Activated CD8-positive, alpha-beta memory T cell treated with anti-CD3 and anti-CD28 coated beads for 24 hours (primary cell): ENCODE results near the gene TMEM132D.

Experiments
- DNase-seq: peaks from one replicate; pipeline ENCODE4 v3.0.0-alpha.2; 2020

The TMEM132D gene

DNA sequence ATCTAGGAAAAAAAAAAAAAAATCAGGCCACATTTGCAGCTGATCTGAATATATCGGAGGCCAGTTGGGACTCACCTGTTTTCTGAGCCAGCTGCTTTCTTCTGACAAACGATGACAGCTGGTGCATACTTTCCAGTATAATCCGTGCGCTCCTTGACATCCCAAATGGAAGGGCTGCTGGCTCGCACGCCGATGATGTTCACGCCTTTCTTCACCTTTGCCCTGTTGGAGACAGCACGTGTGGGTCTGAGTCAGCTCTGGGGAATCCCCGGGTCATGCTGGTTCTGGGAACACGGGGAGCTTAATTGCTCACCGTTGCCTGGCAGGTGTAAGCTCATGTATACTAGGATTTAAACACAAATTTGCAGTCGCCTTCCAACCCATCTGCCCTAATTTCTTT, 372.8 kb downstream of the TMEM132D start:
- DNase-seq, result no peak

DNA sequence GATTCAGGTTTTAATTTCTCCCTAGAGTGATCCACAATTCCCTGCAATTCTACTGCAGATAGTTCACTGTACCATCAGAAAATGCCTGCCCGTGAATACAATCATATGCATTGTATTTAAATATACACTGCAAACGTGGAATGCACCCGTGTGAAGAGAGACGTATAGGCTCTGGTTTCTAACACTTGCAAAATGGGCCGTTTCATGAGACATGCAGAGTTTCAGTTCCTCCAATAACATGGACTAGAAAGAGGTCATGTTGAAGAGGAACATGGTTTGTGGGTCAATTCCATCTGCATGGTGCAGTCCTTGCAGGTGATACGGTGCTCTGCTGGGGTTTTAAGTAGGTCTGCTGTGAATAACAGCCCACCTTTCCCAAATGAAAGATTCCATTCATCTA, 373.3 kb downstream of the TMEM132D start:
- no peak for DNase-seq

DNA sequence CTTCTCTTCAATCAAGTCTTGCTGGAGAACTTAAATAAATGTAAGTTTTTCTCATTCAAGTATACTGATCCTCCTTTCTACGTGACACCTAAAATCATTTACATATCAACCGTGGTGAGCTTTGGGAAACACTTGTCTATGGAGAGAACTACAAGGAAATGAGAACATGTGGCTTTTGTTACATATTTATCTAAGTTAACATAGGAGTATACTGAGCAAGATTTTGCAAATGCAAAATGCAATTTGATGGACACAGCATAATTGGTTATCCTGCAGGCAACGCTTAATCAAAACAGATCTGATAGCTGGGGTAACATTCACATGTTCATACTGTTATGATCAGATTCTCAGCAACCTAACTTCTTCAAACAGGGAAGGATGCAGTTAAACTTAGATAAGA, 376.3 kb downstream of the TMEM132D start:
- no peak for DNase-seq

DNA sequence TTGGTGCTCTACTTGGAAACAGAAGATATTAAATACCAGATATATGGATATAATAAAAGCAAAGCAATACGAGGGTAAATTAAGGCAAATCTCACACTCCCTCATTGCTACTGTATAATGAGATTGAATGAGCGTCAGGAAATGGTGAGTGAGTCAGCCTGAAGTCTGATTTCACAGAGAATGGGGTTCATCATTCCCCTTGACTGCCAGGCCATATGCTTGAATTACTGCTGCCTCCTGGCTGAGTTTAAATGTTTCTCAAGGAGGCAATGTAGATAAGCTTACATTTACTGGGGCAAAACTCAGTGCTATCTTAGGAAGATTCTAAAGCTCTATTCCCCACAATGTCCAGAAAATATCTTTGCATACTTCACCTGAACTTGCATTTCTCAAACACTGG, 380.2 kb downstream of the TMEM132D start:
- no peak for DNase-seq

DNA sequence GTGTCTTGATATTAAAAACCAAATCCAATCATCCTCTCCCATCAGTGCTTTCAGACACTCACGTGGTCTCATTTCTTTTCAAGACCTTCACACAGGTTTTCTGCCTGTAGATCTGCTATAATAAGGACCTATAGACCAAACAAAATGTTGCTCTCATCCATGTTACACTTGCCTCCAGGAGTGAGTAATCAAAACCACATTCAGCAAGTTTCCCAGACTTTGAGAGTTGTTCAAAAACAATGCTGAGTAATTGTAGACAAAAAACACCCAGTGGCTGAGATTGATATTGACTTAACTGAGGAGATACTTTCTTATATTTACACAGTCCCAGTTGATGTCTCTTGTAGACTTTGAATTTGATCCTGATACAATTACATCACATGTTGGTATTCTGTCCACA, 383.1 kb downstream of the TMEM132D start:
- DNase-seq, result no peak

DNA sequence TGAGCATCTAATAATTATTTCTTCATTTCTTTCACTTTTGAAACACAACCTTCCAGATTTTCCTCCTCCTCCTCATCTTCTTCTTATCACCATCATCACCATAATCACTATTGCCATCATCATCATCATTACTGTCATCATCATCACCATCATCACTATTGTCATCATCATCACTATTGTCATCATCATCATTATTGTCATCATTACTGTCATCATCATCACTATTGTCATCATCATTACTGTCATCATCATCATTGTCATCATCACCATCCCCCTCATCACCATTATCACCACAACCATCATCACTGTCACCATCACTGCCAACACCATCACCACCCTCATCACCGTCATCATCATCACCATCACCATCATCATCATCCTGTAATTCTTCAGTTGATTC, 400.0 kb downstream of the TMEM132D start:
- DNase-seq, result no peak

DNA sequence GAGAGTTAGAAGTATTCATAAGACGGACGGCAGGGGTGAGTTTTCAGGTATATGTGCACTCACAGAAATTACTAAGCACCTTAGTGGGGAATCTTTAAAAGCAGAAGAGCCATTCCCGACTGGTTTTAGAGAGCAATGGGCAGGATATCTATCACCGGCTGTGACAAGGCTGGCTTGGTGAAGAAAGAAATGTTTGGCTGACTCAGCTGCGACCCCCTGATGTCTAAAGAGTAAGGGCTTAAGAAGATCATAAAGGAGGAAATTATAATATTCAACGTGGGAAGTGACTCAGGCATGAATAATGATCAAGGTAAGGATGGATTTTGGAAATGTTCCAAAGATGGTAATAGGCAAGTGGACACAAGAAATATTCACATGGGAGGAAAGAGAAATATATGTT, 407.6 kb downstream of the TMEM132D start:
- no peak for DNase-seq

DNA sequence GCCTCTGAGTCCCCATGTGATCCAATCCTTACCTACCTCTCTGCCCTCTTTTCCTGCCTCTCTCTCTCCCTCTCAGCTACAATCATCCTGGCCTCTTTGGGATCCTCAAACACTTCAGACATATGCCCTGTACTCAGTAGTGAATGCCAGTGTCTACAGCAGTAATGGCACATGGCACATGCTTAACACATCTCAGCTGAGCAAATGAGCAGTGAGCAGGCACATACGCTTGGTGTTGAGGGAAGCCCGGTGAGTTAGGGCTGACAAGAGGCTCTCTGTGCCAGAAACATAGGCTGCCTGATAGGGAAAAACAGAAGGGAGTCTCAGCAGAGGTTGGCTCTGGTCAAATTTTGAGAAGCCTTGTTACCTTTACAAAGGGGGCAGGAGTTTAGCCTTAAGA, 409.1 kb downstream of the TMEM132D start:
- no peak for DNase-seq

DNA sequence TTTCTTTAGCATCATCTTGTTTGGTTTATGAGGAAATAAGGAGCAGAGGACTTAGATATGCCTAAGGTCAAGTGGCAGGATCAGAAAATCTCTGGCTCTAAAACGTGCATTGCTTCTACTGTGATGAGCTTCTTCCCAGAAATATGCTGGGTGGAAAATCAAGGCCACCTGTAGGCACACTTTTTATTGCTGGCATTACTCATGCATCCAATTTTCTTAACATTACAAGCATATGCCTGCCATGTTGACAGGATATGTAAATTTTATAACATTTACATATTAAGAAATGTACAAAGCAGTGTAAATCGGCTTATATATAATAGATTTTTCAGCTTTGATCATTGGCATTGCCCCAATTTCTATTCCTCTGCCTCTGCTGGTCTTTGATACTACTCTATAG, 409.6 kb downstream of the TMEM132D start:
- no peak for DNase-seq

DNA sequence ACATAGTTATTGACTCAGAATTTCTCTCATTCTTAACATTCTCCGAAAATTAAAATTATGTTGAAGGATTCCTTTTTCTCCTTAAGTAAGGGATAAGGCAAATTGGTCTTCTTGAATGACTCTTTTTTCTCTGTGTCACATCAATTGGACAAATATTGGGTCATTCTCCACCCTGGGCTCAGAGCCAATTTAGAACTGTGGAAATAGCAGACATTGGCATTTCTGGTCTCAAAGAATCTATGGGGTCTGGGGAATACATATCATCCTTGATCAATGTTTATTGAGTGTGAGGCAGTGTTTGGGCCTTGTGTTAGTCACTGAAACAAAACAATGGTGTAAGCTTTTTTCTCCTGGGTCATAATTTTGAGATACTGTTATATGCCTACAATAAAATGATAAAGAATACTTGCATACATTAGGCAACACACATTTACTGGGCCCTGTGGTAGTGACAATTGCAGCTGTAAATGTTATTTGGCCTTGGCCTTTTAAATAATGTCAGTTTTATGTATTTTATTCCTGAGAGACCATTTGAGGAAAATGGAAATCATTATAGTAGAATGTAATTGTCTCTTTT, 414.6 kb downstream of the TMEM132D start:
- DNase-seq, result no peak

DNA sequence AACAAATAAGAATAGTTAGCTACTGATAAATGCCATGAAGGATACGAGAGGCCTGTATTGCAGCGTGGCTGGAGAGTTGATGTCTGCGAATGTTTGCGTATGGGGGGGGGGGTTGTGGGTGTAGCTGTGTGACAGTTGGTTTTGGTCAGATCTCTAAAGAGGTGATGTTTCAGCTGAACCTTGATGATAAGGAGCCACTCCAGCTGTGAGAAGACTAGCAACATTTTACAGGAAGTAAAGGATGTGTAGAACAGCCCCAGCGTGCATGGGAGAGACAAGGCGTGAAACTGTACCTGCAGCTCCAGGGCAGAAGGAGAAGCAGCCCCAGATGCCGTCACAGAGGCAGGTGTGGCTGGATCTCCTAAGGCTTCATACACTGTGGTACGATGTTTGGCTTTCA, 416.9 kb downstream of the TMEM132D start:
- no peak for DNase-seq

DNA sequence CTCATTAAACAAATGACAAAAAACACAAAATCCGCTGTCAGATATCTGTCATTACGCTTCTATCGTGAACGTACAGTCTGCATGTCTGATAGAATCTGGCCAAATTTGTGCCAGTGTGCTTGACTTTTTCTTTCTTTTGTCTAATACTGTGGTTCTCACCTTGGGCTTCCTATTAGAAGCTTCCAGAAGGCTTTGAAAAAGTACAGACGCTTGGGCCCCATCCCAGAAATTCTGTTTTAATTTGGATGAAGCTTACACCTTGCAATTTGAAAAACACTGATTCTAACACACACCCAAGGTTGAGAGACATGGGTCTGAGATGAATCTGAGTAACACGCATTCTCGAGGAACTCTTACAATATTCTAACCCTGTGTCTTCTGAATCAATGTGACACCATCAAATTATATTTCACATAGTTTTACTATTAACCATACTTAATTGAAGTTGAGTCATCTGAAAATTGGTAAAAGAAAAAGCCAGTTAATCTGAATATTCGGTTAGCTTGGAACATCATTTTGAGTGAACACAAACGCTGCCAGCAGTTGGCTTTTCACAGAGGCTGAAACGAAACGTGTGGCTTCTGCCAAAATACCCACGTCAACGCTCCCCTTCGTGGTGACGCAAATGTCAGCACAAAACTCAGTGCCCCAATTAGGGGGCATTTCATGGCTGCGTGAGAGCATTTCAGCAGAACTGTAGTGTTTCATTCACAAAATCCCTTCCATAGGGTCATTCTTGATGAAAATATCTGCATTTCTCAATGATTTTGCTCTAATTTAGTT, 420.5 kb downstream of the TMEM132D start:
- DNase-seq, result no peak

DNA sequence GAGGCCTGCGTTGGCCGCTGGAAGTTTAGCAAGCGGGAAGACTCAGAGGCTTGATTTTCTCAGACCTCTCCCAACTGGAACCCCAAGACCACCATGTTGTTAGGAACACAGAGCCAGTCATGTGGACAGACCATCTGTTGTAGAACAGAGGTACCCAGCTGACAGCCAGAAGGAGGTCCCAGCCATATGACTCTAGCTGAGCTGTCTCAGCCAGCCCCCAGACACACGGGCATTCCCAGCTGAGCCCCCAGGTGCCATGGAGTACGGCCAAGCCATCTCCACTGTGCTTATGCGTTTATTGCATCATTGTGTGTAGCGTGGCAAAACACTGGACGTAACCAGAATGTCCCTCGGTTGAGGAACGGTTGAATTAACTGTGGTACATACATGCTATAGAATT, 421.9 kb downstream of the TMEM132D start:
- DNase-seq, result no peak

DNA sequence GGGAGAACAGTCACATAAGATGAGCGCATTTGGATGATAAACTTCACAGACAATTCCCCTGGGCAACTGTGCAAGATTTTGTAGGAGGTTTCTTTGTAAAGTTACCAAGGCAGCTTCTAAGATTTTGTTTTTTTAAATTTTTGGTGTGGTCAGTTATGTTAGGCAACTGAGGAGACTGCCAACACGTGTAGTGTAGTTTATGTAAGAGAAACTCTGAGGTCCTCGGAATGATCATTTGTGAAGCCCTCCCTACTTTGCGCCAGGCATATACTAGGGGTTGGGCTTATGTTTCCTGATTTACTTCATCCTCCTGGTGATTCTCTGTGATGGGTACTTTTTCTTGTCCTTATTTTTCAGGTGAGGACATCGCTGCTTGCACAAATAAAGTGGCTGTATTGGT, 433.6 kb downstream of the TMEM132D start:
- DNase-seq, result no peak

DNA sequence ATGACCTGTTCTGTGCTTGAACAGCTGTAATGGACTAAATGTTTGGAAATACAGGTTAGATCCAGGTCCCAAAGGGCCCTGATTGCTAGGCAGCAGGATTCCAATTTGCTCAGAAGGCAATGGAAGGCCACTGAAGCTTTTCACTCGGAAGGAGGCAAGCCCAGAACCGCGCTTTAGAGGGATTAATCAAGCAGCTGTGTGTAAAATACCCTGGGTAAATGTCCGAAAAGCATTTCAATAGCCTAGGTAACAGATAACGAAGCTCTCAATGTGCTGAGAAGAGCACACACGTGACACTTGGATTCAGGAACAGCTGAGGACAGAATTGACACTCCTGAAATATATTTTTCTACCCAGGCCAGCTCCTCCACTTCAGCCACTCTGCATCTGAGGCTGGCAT, 436.1 kb downstream of the TMEM132D start:
- DNase-seq, result no peak

DNA sequence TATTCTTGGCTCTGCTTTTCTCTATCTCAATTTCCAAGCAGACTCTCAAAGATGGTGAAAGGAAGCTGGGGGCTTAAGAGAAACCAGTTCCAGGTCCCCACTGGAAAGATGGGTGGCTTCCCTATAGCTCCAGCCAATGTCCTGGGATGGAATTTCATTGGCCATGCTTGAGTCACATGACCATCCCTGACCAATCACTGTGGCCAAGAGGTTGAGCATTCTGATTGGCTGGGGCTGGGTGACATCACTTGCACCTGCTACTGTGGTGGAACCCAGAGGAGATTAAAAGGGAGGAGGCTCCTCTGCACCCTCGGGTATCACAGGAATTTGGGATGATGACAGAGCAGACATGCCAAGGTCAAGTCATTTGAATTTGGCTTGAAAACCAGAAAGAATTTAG, 436.5 kb downstream of the TMEM132D start:
- no peak for DNase-seq

DNA sequence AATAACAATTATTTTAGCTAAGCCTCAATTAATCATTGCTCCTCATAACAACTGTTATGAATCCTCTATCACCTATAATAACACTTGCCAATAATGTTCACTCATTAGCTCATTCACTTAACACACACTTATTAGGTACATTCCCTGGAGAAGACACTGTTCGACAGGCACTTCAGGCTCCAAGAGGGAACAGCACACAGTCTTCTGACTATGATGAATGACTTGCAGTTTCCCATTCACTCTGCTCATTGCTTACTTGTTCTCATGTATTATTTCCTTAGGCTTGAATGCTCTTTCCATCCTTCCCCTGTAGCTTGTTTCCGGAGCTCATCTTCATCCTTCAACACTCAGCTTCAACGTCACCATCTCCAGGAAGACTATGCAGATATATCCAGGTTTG, 437.3 kb downstream of the TMEM132D start:
- DNase-seq, result no peak

DNA sequence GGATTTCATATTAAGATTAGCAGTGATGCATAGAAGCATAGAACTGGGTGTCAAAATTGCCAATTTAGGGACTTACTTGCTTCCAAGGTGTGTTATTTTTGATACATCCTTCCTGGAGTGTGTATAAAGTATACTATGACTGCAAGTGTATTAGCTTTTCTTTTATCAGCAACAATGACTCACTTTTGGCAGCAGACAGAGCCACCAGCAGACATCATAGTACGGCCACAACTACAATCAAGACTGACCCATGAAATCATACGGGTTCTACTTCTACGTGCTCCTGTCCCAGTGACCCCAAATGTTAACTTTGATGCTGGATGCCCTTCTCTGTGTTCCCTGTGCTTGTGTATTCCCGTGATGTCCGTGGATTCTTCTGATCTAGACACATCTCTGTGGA, 443.9 kb downstream of the TMEM132D start:
- DNase-seq, result no peak

DNA sequence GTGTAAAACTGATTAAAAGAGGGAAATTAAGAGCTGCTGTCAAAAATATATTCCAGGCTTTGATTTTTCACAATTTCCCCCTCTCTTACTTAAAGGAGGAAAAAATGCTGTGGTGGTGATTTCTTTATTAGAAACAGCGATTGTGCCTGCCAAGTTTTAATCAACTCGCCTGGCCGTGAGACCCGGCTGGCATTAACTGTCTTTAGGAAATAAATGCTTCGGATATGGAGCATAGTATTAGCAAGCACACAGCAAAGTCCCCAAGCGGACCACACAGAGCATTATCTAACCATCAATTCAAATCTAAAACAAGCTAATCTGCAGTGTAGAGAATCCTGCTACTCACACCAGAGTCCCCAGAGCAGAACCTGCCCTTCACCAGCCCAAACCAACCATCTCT, 457.1 kb downstream of the TMEM132D start:
- DNase-seq, result no peak

DNA sequence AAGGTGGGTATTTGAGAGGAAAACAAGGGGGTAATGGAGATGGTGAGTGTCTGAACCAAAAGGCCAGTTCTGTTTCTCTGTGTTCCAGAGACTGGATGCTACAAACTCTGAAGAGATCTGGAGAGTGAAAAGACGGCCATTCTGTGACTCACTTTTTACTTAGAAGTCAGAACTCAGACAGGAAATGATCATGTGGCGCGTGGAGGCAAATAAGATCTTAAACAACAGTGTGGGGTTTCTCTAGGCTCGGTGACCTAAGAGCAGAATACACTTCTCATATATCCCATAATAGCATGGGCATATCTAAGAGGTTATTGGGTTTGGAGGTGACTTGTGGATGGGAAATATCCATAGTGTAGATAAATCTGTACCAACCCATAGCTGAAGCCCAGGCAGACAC, 463.5 kb downstream of the TMEM132D start:
- DNase-seq, result no peak

DNA sequence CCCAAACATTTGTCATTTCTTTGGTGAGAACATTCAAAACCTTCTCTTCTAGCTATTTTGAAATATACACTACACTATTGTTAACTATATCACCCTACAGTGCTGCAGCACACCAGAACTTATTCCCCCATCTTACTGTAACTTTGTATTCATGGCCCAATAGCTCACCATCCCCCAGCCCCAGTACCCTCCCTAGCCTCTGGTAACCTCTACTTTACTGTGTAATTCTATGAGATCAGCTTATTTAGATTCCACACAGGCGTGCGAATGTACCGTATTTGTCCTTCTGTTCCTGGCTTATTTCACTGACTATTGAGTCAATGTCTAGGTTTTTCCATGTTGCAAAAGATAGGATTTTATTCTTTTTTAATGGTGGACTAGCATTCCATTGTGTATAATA, 469.0 kb downstream of the TMEM132D start:
- DNase-seq, result no peak

DNA sequence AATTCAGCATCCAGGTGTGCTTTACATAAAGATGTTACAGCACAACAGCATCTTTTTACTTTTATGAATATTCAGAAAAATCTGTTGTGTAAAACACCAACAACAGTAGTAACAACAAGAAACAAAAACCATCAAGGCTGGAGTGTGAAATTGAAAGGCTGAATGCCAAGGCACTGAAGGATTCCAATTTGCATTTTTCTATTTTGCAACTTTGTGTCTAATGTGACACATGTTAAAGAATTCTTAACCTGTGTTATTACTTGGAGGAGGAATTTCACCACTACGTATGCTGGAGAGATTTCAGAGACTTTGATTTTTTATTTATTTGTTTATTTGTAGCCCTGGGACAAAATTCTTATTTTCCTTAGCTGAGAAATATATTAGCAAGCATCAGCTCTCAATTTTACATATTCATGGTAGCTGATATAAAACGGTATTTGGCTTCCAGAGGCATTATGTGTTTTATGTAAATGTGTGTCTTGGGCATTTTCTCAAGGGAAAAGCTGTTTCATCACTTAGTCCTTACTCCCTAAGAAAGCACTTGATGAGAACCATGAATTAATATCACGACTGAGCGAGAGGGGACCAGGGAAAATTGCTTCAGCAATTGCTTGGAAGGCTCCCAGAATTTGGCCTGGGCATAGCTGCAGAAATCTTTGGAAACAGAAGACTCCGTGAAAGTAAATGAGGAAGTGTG, 475.4 kb downstream of the TMEM132D start:
- DNase-seq, result no peak

DNA sequence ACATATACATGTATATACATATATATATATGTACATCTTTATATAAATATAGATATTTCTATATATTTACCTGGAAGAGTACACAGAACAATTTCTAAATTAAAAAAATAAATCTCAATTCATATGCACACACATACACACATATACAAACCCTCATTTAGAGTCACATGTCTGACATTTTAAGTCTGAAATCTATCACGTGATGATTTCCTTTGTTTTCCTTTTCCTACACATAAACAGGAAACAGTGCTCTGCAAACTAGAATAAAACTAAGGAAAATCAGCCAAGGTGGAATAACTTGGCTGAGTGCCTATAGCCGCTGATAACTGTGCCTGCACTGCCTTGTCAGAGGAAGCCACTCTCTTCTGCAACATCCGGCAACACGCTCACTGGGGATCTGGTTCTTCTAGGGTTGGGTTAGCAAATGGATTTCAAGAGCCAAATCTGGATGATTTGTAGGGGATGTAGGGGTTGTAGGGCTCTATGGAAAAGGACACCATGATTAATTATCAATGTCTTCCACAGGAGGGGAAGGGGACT, 480.7 kb downstream of the TMEM132D start:
- DNase-seq, result no peak

DNA sequence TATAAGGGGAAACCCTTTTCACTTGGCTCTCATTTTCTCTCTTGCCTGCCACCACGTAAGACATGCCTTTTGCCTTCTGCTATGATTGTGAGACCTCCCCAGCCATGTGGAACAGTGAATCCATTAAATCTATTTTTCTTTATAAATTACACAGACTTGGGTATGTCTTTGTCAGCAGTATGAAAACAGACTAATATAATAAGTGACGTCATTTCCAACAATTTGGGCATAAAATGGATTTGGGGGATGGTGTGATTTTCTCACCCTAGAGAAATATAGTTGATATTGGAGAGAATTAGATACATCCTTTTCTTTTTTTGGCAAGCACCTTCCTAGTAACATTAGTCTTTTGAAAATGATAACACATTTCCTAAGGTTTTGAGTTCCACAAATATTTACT, 490.5 kb downstream of the TMEM132D start:
- DNase-seq, result no peak
